CD4-positive, alpha-beta T cell treated with Interleukin-15 for 4 hours (primary cell): ENCODE measurements around the gene SNCG.
"Not testable (repeated sequence)": the region's sequence is repeated elsewhere in the genome, so short reads cannot be mapped to it uniquely, and the experiment has no call there.

Experiments
- DNase-seq: peaks from one replicate; pipeline ENCODE4 v3.0.0-alpha.2; 2020; ENCODE audit warnings: low spot score

Gene SNCG

DNA sequence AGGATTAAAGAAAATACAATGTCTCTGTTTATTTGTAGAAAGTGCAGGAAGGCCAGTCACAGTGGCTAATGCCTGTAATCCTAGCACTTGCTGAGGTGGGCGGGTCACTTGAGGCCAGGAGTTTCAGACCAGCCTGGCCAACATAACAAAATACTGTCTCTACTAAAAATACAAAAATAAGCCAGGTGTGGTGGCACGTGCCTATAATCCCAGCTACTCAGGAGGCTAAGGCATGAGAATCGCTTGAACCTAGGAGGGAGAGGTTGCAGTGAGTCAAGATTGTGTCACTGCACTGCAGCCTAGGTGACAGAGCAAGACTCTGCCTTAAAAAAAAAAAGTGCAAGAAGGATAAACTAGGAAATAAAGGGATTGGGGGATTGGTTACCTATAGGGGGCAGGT, 20.1 kb downstream of the SNCG start:
- DNase-seq = not testable (repeated sequence)

DNA sequence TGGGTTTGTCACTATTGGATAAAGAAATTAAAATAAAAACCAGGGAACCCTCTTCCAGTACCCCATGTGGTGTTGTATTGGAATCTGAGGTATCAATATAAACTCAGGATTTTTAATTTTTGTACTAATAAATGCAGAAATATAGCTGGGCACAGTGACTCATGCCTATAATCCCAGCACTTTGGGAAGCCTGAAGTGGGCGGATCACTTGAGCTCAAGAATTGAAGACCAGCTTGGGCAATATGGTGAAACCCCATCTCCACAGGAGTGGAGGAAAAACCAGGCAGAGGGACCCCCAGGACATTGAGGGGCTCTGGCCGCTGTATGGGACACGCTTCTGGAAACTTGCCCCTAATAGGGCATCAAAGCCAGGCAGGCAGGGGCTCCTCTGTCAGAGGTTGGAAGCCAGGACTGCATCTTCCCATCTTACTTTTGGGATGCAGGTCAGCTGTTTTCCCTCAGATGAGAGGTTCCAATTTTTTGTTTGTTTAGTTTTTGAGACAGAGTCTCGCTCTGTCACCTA, 21.0 kb downstream of the SNCG start:
- no peak for DNase-seq

- DNase-seq = no peak
Observed at GRCh38 chr10:86979977-86980448, 21.6 kb downstream of the SNCG start.

- DNase-seq = not testable (repeated sequence)
Observed at GRCh38 chr10:86981020-86981419, 22.6 kb downstream of the SNCG start.

GRCh38 chr10:86981716-86982115, 23.3 kb downstream of the SNCG start:
- DNase-seq = no peak

GRCh38 chr10:86984498-86984897, 26.1 kb downstream of the SNCG start:
- DNase-seq = not testable (repeated sequence)

- DNase-seq = no peak
Observed at GRCh38 chr10:86988520-86988919, 30.1 kb downstream of the SNCG start.

DNA sequence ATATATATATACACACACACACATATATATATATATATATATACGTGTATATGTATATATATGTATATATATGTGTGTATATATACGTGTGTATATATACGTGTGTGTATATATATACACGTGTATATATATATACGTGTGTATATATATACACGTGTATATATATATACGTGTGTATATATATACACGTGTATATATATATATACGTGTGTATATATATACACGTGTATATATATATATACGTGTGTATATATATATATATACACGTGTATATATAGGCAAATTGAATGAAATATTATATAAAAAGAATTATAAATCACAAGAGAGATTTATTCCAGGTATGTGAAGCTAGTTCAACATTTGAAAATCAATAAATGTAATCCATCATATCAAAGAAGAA, 33.0 kb downstream of the SNCG start:
- not testable (repeated sequence) for DNase-seq

GRCh38 chr10:86992456-86992855, 34.1 kb downstream of the SNCG start:
- no peak for DNase-seq

DNA sequence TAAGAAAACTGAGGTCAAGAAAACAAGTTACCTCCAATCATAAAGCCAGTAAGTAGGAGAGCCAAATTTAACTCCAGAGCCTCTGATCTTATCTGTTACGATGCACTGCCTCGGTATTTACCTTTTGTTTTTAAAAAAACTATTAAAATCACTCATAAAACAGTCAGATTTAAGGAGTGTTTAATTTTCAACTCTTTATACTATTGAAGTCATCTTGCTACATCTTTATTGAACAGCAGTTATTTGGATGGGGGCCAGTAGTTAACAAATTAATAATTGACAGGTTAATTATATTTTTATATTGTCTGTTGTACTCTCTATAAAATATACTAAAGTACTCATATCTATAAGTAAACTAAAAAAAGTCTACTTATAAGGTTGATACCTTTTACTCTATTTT, 34.5 kb downstream of the SNCG start:
- no peak for DNase-seq

DNA sequence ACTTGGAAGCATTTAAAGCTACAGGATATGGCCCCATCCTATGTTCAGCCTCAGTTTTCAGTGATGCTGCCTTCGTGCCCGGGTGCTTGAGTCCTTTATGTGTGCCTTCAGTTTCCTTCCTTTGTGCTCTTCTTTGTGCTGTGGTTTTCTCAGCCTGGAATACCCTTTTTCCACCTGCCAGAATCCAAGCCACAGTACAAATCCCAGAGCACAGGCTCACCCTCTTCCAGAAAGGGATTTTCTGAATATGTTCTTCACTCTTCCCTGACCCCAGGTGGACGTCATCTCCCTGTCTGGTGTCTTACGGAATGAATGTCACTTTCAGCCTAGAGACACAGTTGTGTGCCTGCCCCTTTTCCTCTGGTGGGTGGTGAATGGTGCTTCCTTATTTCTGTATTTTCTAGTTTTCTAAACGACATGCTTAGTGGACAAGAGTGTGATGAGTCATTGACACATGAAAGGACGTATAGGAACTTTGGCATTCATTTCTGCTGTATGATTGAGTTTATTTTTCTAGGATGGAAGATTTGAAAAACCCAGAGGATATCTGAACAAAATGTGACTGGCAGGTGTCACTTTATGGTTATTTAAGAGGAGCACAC, 41.5 kb downstream of the SNCG start:
- not testable (repeated sequence) for DNase-seq

- DNase-seq = no peak
Observed at GRCh38 chr10:87000491-87000890, 42.1 kb downstream of the SNCG start.

DNA sequence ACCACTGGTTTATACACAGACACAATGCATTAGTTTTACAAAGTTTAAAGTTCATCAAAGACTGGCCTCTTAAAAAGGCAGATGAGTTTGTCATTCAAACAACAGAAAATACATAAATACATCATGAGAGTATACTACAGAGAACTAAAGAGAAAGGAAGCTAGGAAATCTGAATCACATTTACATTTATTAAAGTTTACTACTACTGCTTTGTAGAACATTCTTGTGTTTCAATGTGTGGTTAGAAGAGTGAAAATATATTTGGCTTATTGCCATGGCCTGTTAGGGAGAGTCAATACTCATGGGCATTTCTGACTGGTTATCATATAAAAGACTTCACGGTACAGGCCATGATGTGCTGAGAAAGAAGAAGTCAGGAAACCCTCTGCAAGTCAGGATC, 48.7 kb downstream of the SNCG start:
- DNase-seq = not testable (repeated sequence)

GRCh38 chr10:87007674-87008073, 49.3 kb downstream of the SNCG start:
- not testable (repeated sequence) for DNase-seq

DNA sequence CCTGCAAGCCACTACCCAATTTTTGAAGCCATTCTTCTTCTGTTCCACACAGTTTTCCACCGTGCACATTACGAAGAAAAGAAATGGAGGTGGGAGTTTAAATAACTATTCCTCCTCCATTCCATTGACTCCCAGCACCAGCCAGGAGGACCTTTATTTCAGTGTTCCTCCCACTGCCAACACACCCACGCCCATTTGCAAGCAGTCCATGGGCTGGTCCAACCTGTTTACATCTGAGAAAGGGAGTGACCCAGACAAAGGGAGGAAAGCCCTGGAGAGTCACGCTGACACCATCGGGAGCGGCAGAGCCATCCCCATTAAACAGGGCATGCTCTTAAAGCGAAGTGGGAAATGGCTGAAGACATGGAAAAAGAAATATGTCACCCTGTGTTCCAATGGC, 49.9 kb downstream of the SNCG start:
- DNase-seq = not testable (repeated sequence)

DNA sequence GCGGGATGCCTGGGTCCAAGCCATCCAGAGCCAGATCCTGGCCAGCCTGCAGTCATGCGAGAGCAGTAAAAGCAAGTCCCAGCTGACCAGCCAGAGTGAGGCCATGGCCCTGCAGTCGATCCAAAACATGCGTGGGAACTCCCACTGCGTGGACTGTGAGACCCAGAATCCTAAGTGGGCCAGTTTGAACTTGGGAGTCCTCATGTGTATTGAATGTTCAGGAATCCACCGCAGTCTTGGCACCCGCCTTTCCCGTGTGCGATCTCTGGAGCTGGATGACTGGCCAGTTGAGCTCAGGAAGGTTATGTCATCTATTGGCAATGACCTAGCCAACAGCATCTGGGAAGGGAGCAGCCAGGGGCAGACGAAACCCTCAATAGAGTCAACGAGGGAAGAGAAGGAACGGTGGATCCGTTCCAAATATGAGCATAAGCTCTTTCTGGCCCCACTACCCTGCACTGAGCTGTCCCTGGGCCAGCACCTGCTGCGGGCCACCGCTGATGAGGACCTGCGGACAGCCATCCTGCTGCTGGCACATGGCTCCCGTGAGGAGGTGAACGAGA, 50.8 kb downstream of the SNCG start:
- not testable (repeated sequence) for DNase-seq
